GM19463 (cell line): ENCODE results near the gene ADCY5.

Experiments used
- ATAC-seq: cut with Tn5 transposase; IDR thresholded peaks from one replicate; pipeline ENCODE4 v1.9.1; 2021; ENCODE audit warnings: mild to moderate bottlenecking, moderate library complexity; ENCODE audit not compliant: unreplicated experiment

Gene ADCY5

GRCh38 chr3:123292321-123293310 lies 156.3 kb downstream of the ADCY5 start:
- ATAC-seq: no peak

DNA sequence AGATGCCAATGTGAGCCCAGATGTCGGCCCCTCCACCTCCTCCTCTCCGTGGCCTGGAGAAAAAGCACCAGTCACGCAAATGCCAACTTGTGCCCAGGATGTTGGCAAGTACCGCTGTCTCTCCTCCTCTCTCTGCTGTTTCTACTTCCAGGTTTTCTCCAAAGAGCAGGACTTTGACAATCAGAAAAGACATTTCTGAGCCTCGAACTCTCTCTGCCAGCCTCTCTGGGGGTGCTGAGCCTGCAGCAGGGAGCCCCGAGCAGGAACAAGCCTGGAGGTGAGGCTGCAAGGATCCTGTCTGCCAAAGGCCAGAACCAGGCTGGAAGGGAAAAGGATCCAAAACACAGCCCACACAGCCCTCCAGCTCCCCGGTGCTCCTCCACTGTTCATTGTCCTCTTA lies 157.5 kb downstream of the ADCY5 start:
- ATAC-seq: no peak

DNA sequence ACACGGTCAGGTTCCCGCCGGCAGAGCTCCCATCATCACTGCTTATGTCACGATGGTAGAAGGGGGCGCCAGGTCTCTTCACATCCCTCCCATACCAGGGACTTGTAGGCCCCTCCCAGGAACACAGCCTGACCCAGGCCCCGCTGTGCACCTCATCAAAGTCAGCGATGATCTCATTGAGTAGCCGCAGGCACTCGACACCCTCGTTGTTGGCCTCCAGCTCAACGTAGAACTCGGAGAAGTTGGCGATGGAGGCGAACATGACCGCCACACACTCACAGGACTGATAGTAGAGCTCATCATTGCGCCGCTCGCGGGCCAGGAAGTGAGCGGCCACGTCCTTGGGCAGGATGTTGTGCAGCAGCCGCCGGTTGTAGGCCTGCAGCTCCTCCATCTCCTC lies 157.9 kb downstream of the ADCY5 start:
- ATAC-seq: no peak

DNA sequence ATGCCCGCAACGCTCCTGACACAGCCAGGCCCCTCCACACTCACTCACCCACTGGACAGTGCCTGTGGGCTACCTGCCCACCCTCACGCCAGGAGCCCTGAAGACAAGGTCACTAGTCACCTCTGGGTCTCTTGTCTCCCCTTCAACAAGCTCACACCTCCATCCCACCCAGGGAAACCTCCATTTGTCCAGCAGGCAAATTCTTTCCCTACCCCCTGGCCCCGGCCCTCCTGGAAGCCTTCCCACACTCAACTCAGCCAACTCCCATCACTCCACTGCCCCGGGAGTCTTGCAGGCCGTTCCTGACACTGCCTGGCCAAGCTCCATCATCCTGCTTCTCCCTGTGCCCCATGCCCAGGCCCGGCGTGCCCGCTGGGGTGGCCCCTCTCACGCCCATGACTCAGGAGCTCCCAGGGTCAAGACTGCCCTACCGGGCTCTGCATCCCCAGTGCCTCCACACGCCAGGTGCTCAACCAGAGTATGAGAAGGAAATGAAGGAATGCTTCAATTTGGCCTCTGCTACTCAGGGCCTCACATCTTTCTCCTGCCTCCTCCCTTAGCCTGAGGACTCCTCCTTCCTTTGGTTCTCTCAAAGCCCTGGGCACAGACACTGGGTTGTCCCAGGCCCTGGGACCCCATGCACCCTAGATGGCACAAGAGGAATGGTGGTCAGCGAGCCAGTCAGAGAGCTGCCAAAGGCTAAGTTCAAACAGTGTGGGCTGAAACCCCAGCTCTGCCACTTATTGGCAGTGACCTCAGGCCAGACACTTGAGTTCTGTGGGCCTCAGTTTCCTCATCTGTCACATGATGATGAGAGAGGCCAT lies 158.6 kb downstream of the ADCY5 start:
- ATAC-seq: no peak

GRCh38 chr3:123289391-123290106 lies 159.3 kb downstream of the ADCY5 start:
- ATAC-seq: no peak

GRCh38 chr3:123287962-123288302 lies 161.0 kb downstream of the ADCY5 start:
- ATAC-seq: no peak

GRCh38 chr3:123287051-123287961 lies 161.6 kb downstream of the ADCY5 start:
- no peak for ATAC-seq

- peak; percentile 66 for ATAC-seq
These were observed 162.4 kb downstream of the ADCY5 start for GRCh38 chr3:123286308-123287023.

DNA sequence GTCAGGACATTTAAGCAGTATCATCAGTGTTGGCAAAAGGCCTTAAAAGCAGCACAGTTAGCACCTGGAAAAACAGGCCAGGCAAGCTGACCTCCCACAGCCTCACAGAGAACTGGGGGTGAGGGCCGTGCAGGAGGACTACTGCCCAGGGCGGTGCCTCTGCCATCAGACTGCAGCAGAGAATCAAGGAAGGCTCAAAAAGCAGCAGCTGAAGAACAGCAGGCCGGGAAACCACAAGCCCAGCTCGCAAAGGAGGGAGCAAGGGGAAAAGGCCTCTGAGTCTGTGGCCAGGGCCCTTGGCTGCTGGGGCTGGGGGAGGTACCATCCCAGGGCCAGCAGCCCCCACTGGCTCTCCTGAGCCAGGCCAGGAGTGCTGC lies 163.0 kb downstream of the ADCY5 start:
- ATAC-seq: no peak

GRCh38 chr3:123285479-123285878 lies 163.4 kb downstream of the ADCY5 start:
- ATAC-seq: no peak

DNA sequence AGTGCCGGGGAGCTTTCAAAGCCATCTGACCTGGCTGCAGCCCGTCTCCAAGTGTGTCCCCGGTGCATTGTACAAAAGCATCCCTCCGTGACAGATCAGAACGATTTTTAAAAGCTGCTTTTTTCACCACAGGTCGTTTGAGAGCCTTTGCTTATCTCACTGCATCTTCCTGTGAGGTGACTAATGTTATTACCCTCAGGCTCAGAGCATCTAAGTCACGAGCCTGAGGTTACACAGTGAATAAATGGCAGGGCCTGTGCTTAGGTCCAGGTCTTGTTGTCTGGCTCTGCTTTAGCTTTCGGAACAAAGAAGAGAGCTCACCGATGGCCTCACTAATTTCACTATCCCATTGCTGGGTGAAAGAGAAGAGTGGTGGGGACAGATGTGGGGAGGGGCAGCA lies 163.8 kb downstream of the ADCY5 start:
- ATAC-seq: no peak

- no peak for ATAC-seq
These were observed 164.4 kb downstream of the ADCY5 start for GRCh38 chr3:123284399-123285010.

DNA sequence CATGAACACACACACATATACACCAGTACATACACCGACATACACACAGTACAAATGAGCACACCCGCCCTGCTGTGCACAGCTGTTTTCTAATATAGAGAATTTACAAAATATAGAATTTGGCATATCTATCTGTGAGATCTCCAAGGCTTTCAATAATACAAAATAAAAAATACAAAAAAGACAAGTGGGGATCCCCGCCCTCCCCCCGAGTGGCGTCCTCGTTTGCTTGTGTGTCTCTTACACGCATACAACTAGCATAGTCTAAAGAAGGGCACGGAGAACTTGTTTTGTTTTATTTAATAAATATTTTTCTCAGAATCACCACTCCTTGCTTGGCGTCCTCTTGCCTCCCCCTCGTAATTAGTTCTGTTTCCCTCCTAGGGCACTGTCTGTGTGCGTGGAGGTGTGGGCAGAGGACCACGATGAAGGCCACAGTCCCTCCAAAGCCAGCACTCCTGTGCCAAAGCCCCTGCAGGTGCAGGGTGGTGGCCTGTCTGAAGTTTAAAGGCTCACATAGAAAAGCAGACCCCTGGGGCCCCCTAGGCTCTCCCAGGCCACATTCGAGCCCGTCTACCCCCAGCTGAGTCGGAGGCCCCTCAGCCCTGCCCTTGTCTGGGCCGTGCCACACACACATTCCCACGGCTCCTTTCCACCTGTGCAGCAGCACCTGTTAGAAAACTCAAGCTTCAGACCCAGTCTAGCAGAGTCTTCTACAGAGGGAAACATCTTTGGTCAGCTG lies 165.1 kb downstream of the ADCY5 start:
- no peak for ATAC-seq

DNA sequence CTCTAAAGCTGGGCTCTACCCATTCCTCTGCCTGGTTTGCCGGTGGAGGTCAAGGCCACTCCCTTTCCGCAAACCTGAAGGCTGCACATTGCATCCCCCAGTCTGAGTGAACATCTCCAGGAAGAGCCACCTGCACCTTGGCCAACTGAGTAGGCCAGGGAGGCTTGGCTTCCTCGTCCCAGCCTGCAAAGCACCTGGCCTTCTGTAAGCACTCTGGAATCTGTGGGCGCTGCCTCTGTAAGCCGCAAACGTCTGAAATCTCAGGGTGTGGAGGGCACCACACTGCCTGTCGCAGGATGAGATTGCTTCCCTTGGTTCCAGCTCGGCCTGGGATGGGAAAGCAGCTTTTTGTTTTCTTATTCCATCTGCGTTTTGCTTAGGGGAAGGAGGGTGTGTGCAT lies 165.8 kb downstream of the ADCY5 start:
- no peak for ATAC-seq

GRCh38 chr3:123282461-123282860 lies 166.4 kb downstream of the ADCY5 start:
- no peak for ATAC-seq

DNA sequence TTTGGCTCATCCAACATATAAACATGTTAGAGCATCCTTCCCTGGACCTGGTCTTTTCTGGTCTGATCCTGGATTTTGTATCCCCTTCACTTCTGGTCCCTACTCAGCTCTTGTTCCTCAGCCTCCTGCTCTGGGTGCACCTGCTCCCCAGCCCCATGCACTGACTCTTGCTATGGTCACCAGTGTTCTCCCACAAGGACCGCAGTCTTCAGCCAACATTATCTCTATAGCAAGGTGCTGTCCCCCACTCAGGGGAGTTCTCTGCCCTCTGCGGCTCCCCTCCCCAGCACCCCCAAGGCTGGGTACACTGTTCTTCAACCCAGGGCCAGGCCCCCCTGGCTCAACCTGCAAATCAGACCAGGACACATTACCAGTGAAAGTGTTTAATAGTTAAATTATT lies 167.0 kb downstream of the ADCY5 start:
- ATAC-seq: no peak

DNA sequence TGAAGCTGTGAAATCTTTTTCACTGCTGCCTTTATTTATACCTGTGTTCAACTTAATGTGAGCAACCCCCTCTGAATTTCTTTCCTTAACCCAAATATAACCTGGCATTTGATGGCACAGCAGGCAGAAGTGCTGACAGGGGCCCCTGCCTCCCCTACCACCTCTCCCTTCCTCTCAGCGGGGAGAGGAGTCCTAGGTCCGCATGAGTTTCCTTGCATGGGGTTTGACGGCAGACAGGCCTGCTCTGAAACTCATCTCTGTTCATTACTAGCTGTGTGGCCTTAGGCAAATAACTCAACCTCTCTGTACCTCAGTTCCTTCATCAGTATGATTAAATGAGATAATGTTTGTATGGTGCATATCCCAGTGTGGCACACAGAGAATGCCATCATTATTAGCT lies 167.5 kb downstream of the ADCY5 start:
- no peak for ATAC-seq

GRCh38 chr3:123279121-123279520 lies 169.8 kb downstream of the ADCY5 start:
- no peak for ATAC-seq

GRCh38 chr3:123278446-123278845 lies 170.4 kb downstream of the ADCY5 start:
- no peak for ATAC-seq
